ENCODE data around the gene TBC1D3G.
"Not testable (repeated sequence)": the region's sequence is repeated elsewhere in the genome, so short reads cannot be mapped to it uniquely, and the experiment has no call there.

Gene TBC1D3G

GRCh38 chr17:36323584-36323983 is at the start of gene TBC1D3G:
TBC1D3G (plus strand) TSS chr17:36323884; CDS start chr17:36325412, 1,528 bp downstream.
- not testable (repeated sequence) for DNase-seq

GRCh38 chr17:36283256-36283655 is 40.4 kb upstream of the TBC1D3G start:
- DNase-seq = not testable (repeated sequence)

DNA sequence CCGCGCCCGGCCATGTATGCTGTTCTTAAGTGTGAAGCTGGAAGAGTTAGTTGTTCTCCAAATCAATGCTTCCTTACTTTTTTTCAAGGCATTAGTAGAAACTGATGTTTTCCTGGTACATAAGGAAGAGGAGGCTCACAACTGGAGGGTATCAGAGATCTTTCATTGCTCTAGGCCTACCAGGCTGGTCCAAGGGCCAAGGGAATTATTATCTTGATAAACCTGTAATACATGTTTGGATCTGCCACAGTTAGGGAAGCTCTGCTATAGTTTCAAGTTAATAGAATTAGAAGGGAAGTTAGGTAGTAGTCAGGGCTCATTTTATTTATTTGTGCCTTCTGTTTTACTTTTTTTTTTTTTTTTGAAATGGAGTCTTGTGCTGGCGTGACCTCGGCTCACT is 39.5 kb upstream of the TBC1D3G start:
- DNase-seq = not testable (repeated sequence)

- DNase-seq = not testable (repeated sequence)
Measured at GRCh38 chr17:36289965-36290612, 33.6 kb upstream of the TBC1D3G start.

- not testable (repeated sequence) for DNase-seq
Measured at GRCh38 chr17:36295161-36295560, 28.5 kb upstream of the TBC1D3G start.

GRCh38 chr17:36315736-36316135 is 7.9 kb upstream of the TBC1D3G start:
- DNase-seq = not testable (repeated sequence)

GRCh38 chr17:36362496-36362895 is 38.8 kb downstream of the TBC1D3G start:
- DNase-seq = not testable (repeated sequence)

GRCh38 chr17:36375938-36376337 is 52.3 kb downstream of the TBC1D3G start:
- DNase-seq = not testable (repeated sequence)
